GM18498 (cell line): ENCODE measurements around the gene MYCBP2.
"Not testable (repeated sequence)": the region's sequence is repeated elsewhere in the genome, so short reads cannot be mapped to it uniquely, and the experiment has no call there.

Experiments used
- ATAC-seq: cut with Tn5 transposase; IDR thresholded peaks from one replicate; pipeline ENCODE4 v1.9.1; 2021; ENCODE audit warnings: mild to moderate bottlenecking, moderate library complexity; ENCODE audit not compliant: unreplicated experiment

MYCBP2 gene

GRCh38 chr13:77337159-77337558, 10.3 kb upstream of the MYCBP2 start:
- no peak for ATAC-seq

- ATAC-seq = no peak
Measured at GRCh38 chr13:77335543-77335942, 8.6 kb upstream of the MYCBP2 start.

GRCh38 chr13:77333594-77333993, 6.7 kb upstream of the MYCBP2 start:
- ATAC-seq = no peak

- ATAC-seq = no peak
Measured at GRCh38 chr13:77331421-77331820, 4.5 kb upstream of the MYCBP2 start.

GRCh38 chr13:77329911-77330584, 3.2 kb upstream of the MYCBP2 start:
- ATAC-seq = no peak

GRCh38 chr13:77329133-77329910, 2.4 kb upstream of the MYCBP2 start:
- peak; percentile 66 for ATAC-seq

GRCh38 chr13:77328819-77329132, 1.9 kb upstream of the MYCBP2 start:
- peak; percentile 6 for ATAC-seq

GRCh38 chr13:77325371-77325980, 1.4 kb downstream of the MYCBP2 start:
- ATAC-seq = no peak

- ATAC-seq = no peak
Measured at GRCh38 chr13:77323858-77324257, 3.0 kb downstream of the MYCBP2 start.

- no peak for ATAC-seq
Measured at GRCh38 chr13:77319536-77319935, 7.4 kb downstream of the MYCBP2 start.

GRCh38 chr13:77318741-77319140, 8.2 kb downstream of the MYCBP2 start:
- no peak for ATAC-seq

GRCh38 chr13:77316430-77316829, 10.5 kb downstream of the MYCBP2 start:
- ATAC-seq = no peak

GRCh38 chr13:77315509-77315908, 11.4 kb downstream of the MYCBP2 start:
- ATAC-seq = not testable (repeated sequence)

GRCh38 chr13:77313923-77314322, 13.0 kb downstream of the MYCBP2 start:
- no peak for ATAC-seq

GRCh38 chr13:77312311-77312710, 14.6 kb downstream of the MYCBP2 start:
- ATAC-seq = no peak

- ATAC-seq = no peak
Measured at GRCh38 chr13:77310579-77311279, 16.2 kb downstream of the MYCBP2 start.

GRCh38 chr13:77310161-77310560, 16.7 kb downstream of the MYCBP2 start:
- no peak for ATAC-seq

- ATAC-seq = no peak
Measured at GRCh38 chr13:77309254-77309653, 17.6 kb downstream of the MYCBP2 start.

- ATAC-seq = no peak
Measured at GRCh38 chr13:77306458-77306857, 20.4 kb downstream of the MYCBP2 start.

GRCh38 chr13:77305266-77305665, 21.6 kb downstream of the MYCBP2 start:
- ATAC-seq = no peak

- ATAC-seq = peak; percentile 46
Measured at GRCh38 chr13:77300176-77301037, 26.5 kb downstream of the MYCBP2 start.
